ENCODE measurements around the gene FARS2. TPM values are rescaled to one million over a fixed set of nuclear protein-coding genes. Genes with fewer than 3 reads are reported as not detected.

Gene FARS2
- total and polyA plus RNA-seq, 11 donors, result 11.4 to 24.6 (median 20.5) TPM

DNA sequence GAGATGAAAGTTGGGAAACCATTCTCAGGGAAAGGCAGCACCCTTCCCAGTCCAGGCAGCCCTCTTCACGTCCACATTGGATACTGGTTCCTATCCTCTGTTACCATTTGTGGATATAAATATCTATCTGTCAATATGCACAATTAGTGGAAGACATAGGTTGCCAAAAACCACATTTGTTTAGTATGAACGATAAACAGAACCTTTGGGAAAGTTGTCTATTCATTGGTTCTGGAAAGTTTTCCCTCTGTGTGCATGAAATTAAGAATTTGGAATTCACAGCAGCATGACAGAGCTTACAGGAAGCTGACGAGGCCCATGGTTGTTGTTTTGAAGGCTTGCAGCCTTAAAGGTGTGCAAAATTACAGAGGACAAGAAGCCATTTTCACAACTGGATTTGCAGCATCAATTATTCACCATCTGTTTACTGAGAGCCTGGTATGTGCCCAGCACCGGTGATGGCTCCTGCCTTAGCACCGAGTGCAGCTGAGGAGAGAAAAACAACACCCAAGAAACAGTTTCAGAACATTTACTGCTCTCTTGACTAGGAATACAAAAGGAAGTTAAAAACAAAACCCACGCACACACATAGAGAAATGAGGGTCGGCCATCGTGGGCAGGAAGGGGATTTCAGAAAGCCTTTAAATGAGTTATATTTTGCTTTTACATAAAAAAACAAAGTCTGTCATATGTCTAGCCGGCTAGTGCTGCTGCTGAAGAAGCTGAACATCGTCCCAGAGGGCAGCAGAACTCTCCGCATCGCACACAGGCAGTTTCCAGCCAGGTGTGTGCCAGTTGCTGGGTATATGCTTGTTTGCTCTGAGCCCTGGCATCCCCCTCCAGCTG lies 319.6 kb downstream of the FARS2 start:
- TF ChIP-seq POLR2A (IDR thresholded peaks at IDR 0.05), result no peak
- no peak for TF ChIP-seq CTCF (IDR thresholded peaks at IDR 0.05)
- intact Hi-C loops (cut with DNase I), result loop anchor here in 1 of 10 donors (5.0 kb wide), 1 partner anchor 186 kb away; no protein-coding TSS in a partner anchor

DNA sequence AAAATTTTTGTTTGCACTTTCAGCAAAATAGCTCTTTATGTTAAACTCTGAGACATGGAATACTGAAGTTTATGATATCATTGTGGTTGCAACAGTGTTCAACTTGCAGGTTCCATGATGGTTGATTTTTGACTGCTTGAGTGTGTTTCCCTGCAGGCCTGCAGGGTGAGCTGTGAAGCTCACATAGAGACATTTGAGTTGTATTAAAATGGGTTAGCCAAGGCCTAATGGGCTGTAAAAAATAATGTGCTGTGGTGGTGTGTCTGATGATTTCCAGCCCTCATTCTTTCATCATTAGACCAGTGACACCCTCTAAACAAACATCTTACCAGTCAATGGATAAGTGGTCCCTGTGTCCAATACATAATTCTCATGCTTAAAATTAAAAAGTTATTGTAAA lies 321.4 kb downstream of the FARS2 start:
- intact Hi-C loops (cut with DNase I), result loop anchor here in 1 of 10 donors (5.0 kb wide), 1 partner anchor 185 kb away; no protein-coding TSS in a partner anchor
- H3K4me3 ChIP-seq, result no peak overlapping the region
- no peaks in the 10 kb centered on the region for H3K36me3 ChIP-seq
- H3K27ac ChIP-seq, result no peak overlapping the region
- DNase-seq, result no peak
- ATAC-seq, result peak in 2 of 4 donors; percentile 50 to 69
- TF ChIP-seq POLR2A (IDR thresholded peaks at IDR 0.05) (no peak), CTCF (IDR thresholded peaks at IDR 0.05) (peak in 1 of 12 donors; percentile 27)
- no peaks in the 10 kb centered on the region for H3K27me3 ChIP-seq
- peaks cover 0 to 17% (median 7%) of the 10 kb centered on the region in 12 donors for H3K9me3 ChIP-seq
- peaks cover 0 to 4% (median 0%) of the 10 kb centered on the region in 12 donors for H3K4me1 ChIP-seq

More for the DNA sequence above, 319.6 kb downstream of the FARS2 start:
- Histone ChIP-seq H3K4me1 (peaks cover 0 to 4% (median 0%) of the 10 kb centered on the region in 12 donors), H3K9me3 (peaks cover 0 to 15% (median 4%) of the 10 kb centered on the region in 12 donors), H3K27me3 (no peaks in the 10 kb centered on the region), H3K4me3 (no peak overlapping the region), H3K36me3 (no peaks in the 10 kb centered on the region), H3K27ac (no peak overlapping the region)
- WGBS, 4 donors, result 84 to 88% (median 86%) methylated on average over 12 of the region's 12 CpGs
- DNase-seq (no peak), ATAC-seq (no peak)

DNA sequence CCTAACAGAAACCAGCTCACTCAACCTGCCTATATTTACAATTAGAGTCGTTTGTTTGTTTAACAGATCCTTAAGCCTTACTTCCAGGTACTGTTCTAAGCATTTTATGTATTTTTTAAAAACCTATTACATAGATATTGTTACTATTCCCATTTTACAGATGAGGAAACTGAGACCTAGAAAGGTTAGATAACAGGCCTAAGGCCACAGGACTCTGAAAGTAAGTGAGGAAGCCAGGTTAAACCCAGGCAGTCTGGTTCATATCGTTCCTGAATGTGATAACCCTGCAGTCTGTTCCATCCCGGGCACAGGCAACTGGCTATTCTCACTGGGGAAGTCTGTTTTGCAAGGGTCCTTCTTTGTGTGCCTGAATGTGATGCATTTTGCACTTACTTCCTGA lies 322.2 kb downstream of the FARS2 start:
- Histone ChIP-seq H3K27me3 (no peaks in the 10 kb centered on the region), H3K36me3 (no peaks in the 10 kb centered on the region), H3K27ac (no peak overlapping the region), H3K9me3 (peaks cover 0 to 17% (median 7%) of the 10 kb centered on the region in 12 donors), H3K4me1 (peaks cover 0 to 4% (median 0%) of the 10 kb centered on the region in 12 donors), H3K4me3 (no peak overlapping the region)
- intact Hi-C loops (cut with DNase I), result loop anchor here in 1 of 10 donors (5.0 kb wide), 1 partner anchor 184 kb away; no protein-coding TSS in a partner anchor
- DNase-seq (no peak), ATAC-seq (no peak)
- 40 to 66% (median 47%) methylated on average over 3 of the region's 3 CpGs for WGBS, 4 donors
- TF ChIP-seq CTCF (IDR thresholded peaks at IDR 0.05) (no peak), POLR2A (IDR thresholded peaks at IDR 0.05) (no peak)

DNA sequence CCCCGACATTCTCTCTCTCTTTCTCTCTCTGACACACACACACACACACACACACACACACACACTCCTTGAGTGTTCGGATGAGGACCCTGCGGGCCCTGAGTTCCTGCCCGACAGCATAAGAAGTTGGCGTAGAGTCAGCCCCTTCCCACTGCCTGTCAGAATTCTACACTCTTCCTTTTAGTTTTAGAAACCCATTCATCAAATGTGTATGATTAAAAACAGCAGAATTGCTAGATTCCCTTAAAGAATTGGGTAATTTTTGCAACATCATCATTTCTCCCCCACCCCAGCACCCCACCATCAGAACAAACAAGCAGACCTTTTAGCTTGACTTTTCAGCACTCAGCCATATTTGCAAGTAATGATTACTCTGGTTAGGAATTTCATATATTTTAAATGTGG lies 322.8 kb downstream of the FARS2 start:
- Histone ChIP-seq H3K36me3 (no peaks in the 10 kb centered on the region), H3K27me3 (no peaks in the 10 kb centered on the region), H3K9me3 (peaks cover 0 to 17% (median 7%) of the 10 kb centered on the region in 12 donors), H3K27ac (no peak overlapping the region), H3K4me3 (no peak overlapping the region), H3K4me1 (peaks cover 0 to 4% (median 0%) of the 10 kb centered on the region in 12 donors)
- intact Hi-C loops (cut with DNase I), result loop anchor here in 1 of 10 donors (5.0 kb wide), 1 partner anchor 183 kb away; no protein-coding TSS in a partner anchor
- DNase-seq, result no peak
- WGBS, 4 donors, result 54 to 74% (median 65%) methylated on average over 5 of the region's 5 CpGs
- no peak for ATAC-seq
- TF ChIP-seq CTCF (IDR thresholded peaks at IDR 0.05) (no peak), POLR2A (IDR thresholded peaks at IDR 0.05) (no peak)
